ENCODE data around the gene CHMP1A. TPM values are rescaled to one million over a fixed set of nuclear protein-coding genes. Genes with fewer than 3 reads are reported as not detected.

The CHMP1A gene
- polyA plus RNA-seq, 2 of the 4 experiments (the other 2 are of a cell fraction), result 36.4 to 91.7 TPM

DNA sequence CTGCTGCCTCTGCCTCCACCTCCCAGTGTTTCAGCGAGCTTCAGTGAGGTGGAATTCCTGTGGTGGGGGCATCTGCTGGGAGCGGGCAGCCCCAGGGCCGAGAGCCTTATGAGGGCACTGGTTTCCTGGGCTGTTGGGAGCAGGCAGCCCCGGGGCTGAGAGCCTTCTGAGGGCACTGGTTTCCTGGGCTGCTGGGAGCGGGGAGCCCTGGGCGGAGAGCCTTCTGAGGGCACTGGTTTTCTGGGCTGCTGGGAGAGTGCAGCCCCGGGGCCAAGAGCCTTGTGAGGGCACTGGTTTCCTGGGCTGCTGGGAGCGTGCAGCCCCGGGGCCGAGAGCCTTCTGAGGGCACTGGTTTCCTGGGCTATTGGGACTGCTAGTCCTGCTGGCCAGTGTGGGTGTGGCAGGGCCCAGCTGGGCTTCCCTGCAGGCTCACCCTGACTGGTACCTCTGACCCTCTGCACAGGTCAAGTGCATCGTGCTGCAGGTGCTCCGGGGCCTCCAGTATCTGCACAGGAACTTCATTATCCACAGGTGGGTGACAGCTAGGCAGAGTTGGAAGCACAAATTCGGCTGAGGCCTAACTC, 34.6 kb upstream of the CHMP1A start (continued):
- no peak for TF ChIP-seq ZNF302 (CRISPR knock-in tag; IDR thresholded peaks at IDR 0.05)

- Histone ChIP-seq H3K4me1 (peaks cover 11% of the 10 kb centered on the region), H3K4me2 (no peak overlapping the region), H3K9me3 (no peaks in the 10 kb centered on the region), H3K4me3 (no peak overlapping the region), H3K27ac (no peak overlapping the region)
- FAIRE-seq, result no peak
- ATAC-seq, result no peak
- ChIA-PET POLR2A (no interaction called here), CTCF (interaction anchor here (4.7 kb wide), 1 partner anchor 9 kb away, joined by 33 read pairs; the partner anchor contains the start of gene SPATA2L)
- TF ChIP-seq, protein P1, sequence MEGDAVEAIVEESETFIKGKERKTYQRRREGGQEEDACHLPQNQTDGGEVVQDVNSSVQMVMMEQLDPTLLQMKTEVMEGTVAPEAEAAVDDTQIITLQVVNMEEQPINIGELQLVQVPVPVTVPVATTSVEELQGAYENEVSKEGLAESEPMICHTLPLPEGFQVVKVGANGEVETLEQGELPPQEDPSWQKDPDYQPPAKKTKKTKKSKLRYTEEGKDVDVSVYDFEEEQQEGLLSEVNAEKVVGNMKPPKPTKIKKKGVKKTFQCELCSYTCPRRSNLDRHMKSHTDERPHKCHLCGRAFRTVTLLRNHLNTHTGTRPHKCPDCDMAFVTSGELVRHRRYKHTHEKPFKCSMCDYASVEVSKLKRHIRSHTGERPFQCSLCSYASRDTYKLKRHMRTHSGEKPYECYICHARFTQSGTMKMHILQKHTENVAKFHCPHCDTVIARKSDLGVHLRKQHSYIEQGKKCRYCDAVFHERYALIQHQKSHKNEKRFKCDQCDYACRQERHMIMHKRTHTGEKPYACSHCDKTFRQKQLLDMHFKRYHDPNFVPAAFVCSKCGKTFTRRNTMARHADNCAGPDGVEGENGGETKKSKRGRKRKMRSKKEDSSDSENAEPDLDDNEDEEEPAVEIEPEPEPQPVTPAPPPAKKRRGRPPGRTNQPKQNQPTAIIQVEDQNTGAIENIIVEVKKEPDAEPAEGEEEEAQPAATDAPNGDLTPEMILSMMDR (IDR thresholded peaks at IDR 0.05), result no peak
- TF ChIP-seq ESRRA (IDR thresholded peaks at IDR 0.05; ENCODE audit: borderline replicate concordance, low read length) (no peak), EP300 (IDR thresholded peaks at IDR 0.05) (no peak), SREBF2 (IDR thresholded peaks at IDR 0.05) (no peak), BHLHE40 (IDR thresholded peaks at IDR 0.05; ENCODE audit: low read depth, low read length) (no peak), CBX8 (IDR thresholded peaks at IDR 0.05) (no peak), ZSCAN20 (CRISPR knock-in tag; IDR thresholded peaks at IDR 0.05) (no peak), ZNF302 (CRISPR knock-in tag; IDR thresholded peaks at IDR 0.05) (no peak), ZFP36 (IDR thresholded peaks at IDR 0.05; ENCODE audit: borderline replicate concordance, partially characterized antibody) (no peak), NPAS2 (CRISPR knock-in tag; IDR thresholded peaks at IDR 0.05; ENCODE audit: borderline replicate concordance) (no peak), HOXB5 (CRISPR knock-in tag; IDR thresholded peaks at IDR 0.05) (no peak), HEYL (CRISPR knock-in tag; IDR thresholded peaks at IDR 0.05) (no peak), RARB (CRISPR knock-in tag; IDR thresholded peaks at IDR 0.05) (no peak), E2F6 (IDR thresholded peaks at IDR 0.05; ENCODE audit: borderline replicate concordance, low read depth) (no peak), HOXB13 (CRISPR knock-in tag; IDR thresholded peaks at IDR 0.05; ENCODE audit: low read depth) (no peak), TP53 (CRISPR knock-in tag; IDR thresholded peaks at IDR 0.05) (no peak)
- TF ChIP-seq, protein P2, sequence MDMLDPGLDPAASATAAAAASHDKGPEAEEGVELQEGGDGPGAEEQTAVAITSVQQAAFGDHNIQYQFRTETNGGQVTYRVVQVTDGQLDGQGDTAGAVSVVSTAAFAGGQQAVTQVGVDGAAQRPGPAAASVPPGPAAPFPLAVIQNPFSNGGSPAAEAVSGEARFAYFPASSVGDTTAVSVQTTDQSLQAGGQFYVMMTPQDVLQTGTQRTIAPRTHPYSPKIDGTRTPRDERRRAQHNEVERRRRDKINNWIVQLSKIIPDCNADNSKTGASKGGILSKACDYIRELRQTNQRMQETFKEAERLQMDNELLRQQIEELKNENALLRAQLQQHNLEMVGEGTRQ (IDR thresholded peaks at IDR 0.05), result no peak
- TF ChIP-seq, protein P3, sequence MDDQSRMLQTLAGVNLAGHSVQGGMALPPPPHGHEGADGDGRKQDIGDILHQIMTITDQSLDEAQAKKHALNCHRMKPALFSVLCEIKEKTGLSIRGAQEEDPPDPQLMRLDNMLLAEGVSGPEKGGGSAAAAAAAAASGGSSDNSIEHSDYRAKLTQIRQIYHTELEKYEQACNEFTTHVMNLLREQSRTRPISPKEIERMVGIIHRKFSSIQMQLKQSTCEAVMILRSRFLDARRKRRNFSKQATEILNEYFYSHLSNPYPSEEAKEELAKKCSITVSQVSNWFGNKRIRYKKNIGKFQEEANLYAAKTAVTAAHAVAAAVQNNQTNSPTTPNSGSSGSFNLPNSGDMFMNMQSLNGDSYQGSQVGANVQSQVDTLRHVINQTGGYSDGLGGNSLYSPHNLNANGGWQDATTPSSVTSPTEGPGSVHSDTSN (IDR thresholded peaks at IDR 0.05), result no peak
- TF ChIP-seq, protein P4, sequence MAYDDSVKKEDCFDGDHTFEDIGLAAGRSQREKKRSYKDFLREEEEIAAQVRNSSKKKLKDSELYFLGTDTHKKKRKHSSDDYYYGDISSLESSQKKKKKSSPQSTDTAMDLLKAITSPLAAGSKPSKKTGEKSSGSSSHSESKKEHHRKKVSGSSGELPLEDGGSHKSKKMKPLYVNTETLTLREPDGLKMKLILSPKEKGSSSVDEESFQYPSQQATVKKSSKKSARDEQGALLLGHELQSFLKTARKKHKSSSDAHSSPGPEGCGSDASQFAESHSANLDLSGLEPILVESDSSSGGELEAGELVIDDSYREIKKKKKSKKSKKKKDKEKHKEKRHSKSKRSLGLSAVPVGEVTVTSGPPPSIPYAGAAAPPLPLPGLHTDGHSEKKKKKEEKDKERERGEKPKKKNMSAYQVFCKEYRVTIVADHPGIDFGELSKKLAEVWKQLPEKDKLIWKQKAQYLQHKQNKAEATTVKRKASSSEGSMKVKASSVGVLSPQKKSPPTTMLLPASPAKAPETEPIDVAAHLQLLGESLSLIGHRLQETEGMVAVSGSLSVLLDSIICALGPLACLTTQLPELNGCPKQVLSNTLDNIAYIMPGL (CRISPR knock-in tag; IDR thresholded peaks at IDR 0.05; ENCODE audit: borderline replicate concordance), result no peak
- TF ChIP-seq, protein P5, sequence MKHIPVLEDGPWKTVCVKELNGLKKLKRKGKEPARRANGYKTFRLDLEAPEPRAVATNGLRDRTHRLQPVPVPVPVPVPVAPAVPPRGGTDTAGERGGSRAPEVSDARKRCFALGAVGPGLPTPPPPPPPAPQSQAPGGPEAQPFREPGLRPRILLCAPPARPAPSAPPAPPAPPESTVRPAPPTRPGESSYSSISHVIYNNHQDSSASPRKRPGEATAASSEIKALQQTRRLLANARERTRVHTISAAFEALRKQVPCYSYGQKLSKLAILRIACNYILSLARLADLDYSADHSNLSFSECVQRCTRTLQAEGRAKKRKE (CRISPR knock-in tag; IDR thresholded peaks at IDR 0.05; ENCODE audit: low read depth), result no peak
- 94% methylated on average over 19 of the region's 21 CpGs for WGBS (ENCODE audit: missing lambda C conversion rate)
- no peak for DNase-seq (ENCODE audit: low read depth in 1 of 2, low spot score in 1 of 2)
These were observed 33.9 kb upstream of the CHMP1A start for GRCh38 chr16:89691231-89691985.

Measured in A549 (cell line).